ENCODE measurements around the gene SIRT5. TPM values are rescaled to one million over a fixed set of nuclear protein-coding genes. Genes with fewer than 3 reads are reported as not detected.

The SIRT5 gene
- total RNA-seq, 1 experiment from 2014 or later: 14.3 TPM

DNA sequence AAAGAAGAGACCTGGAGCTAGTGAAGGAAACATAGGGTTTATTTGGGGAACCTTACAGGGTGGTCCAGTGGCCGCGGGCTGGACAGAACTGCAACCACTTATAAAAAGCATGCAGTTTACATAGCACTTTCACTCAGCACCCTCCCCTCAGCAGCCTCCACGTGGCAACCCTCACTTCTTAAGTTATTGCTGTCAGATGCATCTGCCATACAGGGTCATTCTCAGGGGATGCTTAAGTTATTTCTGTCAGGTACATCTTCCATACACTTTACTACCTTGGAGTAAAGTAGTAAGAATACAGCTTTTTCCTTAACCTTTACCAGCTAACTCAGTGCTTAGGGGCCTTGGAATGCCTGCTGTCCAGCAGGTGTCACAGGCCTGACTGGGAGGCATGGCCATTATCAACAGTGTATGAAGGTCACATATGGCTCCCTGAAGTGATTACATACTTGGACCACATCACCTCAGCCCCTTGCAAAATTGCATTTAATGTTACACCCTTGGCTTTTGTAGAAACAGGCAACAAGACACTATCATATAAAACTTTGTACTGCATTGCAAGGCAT, 38.7 kb downstream of the SIRT5 start:
- H3K79me2 ChIP-seq (ENCODE audit: insufficient read depth, low read length): peaks cover 4% of the 10 kb centered on the region; the same call in 1 of the 2 replicates
- Mint-ChIP-seq H3K4me3 (peak overlapping the region in 1 of 2 experiments; percentile 27; a peak in 2 of 5 replicates), H3K27me3 (ENCODE audit: low read depth) (peaks cover 3% of the 10 kb centered on the region; the same call in 1 of the 2 replicates), H3K9me3 (no peaks in the 10 kb centered on the region; a peak in 1 of 5 replicates), H3K4me1 (peaks cover 18 to 24% of the 10 kb centered on the region in 2 experiments), H3K36me3 (ENCODE audit: insufficient read depth in 1 of 3, low read depth in 3 of 3) (peaks cover 5 to 31% (median 16%) of the 10 kb centered on the region in 3 experiments; a peak in 6 of 7 replicates), H3K27ac (no peak overlapping the region)
- no peak overlapping the region for H2BK12ac ChIP-seq (ENCODE audit: insufficient read length, low read depth, low read length)
- H3K14ac ChIP-seq (ENCODE audit: insufficient read depth, low read length): no peak overlapping the region
- H3K9me3 ChIP-seq (ENCODE audit: control insufficient read depth, low read depth, low read length): no peaks in the 10 kb centered on the region
- no peak overlapping the region for H3T11ph ChIP-seq (ENCODE audit: low read length)
- no peak overlapping the region for H2BK5ac ChIP-seq (ENCODE audit: insufficient read length, low read length)
- peaks cover 8% of the 10 kb centered on the region for H3K23me2 ChIP-seq (ENCODE audit: insufficient read length, low read depth, low read length, poor library complexity, severe bottlenecking)
- no peak overlapping the region for H2AK5ac ChIP-seq (ENCODE audit: insufficient read length, low read length)
- no peaks in the 10 kb centered on the region for H3K27me3 ChIP-seq (ENCODE audit: insufficient read depth, low read length)
- no peak overlapping the region for H3K23ac ChIP-seq (ENCODE audit: insufficient read length, low read depth, low read length)
- H4K91ac ChIP-seq (ENCODE audit: insufficient read length, low read depth, low read length): no peak overlapping the region
- no peak overlapping the region for H4K8ac ChIP-seq (replicated peaks; ENCODE audit: insufficient read length, low read depth, low read length)
- no peak overlapping the region for H3K18ac ChIP-seq (ENCODE audit: insufficient read length, low read depth, low read length)
- no peak overlapping the region for H3K4me2 ChIP-seq (ENCODE audit: insufficient read depth, insufficient read length, low read length)
- H4K20me1 ChIP-seq (ENCODE audit: control insufficient read depth, insufficient read depth, insufficient read length): no peaks in the 10 kb centered on the region
- H2BK15ac ChIP-seq (ENCODE audit: low read depth, low read length): no peak overlapping the region
- no peak overlapping the region for H2BK20ac ChIP-seq (ENCODE audit: low read depth, low read length, poor library complexity, severe bottlenecking)
- H3K79me1 ChIP-seq (ENCODE audit: insufficient read depth, low read depth, low read length, poor library complexity, severe bottlenecking): peaks cover 3% of the 10 kb centered on the region
- no peak overlapping the region for H4K5ac ChIP-seq (ENCODE audit: insufficient read length, low read depth, low read length)
- no peak overlapping the region for H3K56ac ChIP-seq (ENCODE audit: insufficient read length, low read depth, low read length)
- H3K4me1 ChIP-seq (ENCODE audit: insufficient read depth, low read length): no peaks in the 10 kb centered on the region
- DNase-seq: no peak
- WGBS (ENCODE audit: extremely low coverage, insufficient read length, low lambda C conversion rate): no CpG with 5 or more reads among the region's 3 CpGs
- H2BK120ac ChIP-seq (ENCODE audit: low read depth, low read length, poor library complexity, severe bottlenecking): no peak overlapping the region
- H3K27ac ChIP-seq (ENCODE audit: insufficient read length, low read depth, low read length): no peak overlapping the region
- no peak overlapping the region for H3K4ac ChIP-seq (ENCODE audit: low read depth, low read length)
- H2AFZ ChIP-seq (ENCODE audit: low read length): no peak overlapping the region
- TF ChIP-seq CTCF (conservative IDR thresholded peaks at IDR 0.05): no peak
- H3K9ac ChIP-seq (ENCODE audit: extremely low read depth, insufficient read length, low read length): no peak overlapping the region
